AG09319 (cell line): ENCODE results near the gene SETSIP.

Experiments
- DNase-seq: peaks from one replicate; pipeline ENCODE4 v3.0.0-alpha.2; 2010; ENCODE audit warnings: low read depth; ENCODE audit errors: extremely low read depth
- TF ChIP-seq, protein P1 (sequence below): IDR thresholded peaks from 2 replicates; pipeline ENCODE4 v1.5.1; 2011; ENCODE audit warnings: low read depth, mild to moderate bottlenecking, inconsistent platforms, low read length, moderate library complexity

The SETSIP gene

DNA sequence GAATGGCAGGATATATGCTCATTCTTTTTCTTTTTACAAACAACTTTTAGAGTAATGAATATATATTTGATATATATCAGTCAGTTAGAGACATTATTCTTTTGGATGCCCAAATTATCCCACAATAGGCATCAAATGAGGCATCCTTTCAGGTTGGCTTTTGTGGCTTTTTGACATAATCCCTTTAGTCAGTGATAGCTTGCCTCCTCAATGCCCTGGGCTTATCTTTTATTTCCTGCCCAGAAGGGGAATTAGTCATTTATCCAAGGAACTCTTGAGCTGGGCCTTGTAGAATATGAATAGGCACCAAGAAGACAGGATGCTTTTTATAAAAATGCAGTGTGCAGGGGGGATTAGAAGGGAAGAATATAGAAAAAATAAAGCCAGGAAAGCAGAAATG, 23.3 kb downstream of the SETSIP start:
- no peak for DNase-seq
- TF ChIP-seq, protein P1, sequence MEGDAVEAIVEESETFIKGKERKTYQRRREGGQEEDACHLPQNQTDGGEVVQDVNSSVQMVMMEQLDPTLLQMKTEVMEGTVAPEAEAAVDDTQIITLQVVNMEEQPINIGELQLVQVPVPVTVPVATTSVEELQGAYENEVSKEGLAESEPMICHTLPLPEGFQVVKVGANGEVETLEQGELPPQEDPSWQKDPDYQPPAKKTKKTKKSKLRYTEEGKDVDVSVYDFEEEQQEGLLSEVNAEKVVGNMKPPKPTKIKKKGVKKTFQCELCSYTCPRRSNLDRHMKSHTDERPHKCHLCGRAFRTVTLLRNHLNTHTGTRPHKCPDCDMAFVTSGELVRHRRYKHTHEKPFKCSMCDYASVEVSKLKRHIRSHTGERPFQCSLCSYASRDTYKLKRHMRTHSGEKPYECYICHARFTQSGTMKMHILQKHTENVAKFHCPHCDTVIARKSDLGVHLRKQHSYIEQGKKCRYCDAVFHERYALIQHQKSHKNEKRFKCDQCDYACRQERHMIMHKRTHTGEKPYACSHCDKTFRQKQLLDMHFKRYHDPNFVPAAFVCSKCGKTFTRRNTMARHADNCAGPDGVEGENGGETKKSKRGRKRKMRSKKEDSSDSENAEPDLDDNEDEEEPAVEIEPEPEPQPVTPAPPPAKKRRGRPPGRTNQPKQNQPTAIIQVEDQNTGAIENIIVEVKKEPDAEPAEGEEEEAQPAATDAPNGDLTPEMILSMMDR = no peak

DNA sequence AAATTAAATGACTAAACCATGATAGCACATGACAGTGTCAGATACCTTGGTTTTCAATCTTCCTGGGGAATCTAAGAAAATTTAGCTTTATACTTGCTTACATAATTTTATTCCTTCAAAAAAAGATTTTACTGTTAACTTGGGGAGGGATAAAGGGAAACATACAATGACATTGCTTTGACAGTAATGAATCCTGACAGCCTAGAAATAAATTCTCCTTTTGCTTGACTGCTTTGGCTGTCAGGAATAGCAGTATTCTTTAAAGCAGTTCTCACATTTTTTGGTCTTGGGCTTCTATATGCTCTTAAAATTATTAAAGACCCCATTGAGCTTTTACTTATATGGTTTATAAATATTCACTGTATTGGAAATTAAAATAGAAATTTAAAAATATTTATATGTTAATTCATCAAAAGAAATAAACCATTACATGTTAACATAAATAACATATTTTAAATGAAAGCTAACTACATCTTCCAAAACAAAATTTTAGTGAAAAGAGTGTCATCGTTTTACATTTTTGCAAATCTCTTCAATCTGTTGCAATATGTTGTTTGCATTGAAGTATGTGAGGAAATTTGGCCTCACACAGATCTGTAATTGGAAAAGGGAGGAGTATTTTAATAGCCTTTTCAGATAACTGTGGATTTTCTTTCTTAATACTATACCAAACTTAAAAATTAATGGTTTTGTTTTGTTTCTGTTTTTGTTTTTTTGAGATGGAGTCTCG, 29.3 kb downstream of the SETSIP start:
- TF ChIP-seq, protein P1 = no peak
- DNase-seq = no peak

DNA sequence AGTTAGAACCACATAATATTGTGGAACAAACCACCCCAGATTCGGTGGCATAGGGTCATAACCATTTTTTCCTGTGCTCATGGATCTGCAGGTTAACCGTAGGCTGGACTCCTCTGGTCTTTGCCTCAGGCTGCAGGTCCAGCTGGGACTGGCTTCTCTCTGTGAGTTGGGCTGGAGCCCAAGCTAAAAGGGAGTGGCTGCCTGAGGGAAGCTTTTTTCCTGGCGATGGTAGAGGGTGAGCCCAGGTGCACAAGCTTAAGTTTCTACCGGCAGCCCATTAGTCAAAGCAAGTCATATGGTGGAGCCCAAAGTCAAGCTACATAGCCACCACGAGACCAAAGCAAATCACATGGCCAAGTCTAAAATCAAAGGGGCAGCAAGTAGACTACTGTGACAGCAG, 31.6 kb downstream of the SETSIP start:
- no peak for DNase-seq
- TF ChIP-seq, protein P1 = no peak

DNA sequence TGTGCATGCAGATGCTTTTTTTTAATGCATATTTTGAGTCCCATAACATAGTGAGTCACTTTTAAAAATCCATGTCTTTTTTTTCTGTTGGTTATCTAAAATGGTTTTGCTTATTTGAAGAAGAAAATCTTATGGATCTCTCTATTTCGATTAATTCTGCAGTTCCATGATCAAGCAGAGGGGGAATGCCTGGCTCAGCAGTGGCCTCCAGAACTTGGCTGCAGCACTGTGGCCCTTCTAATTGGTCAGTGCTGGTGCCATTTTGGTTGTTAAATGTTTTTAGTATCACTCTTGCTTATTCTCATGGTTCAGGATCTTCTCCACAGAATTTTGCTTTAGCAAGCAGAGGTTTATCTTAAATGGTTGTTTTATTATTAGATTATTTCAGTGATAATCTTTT, 34.2 kb downstream of the SETSIP start:
- TF ChIP-seq, protein P1 = no peak
- no peak for DNase-seq

DNA sequence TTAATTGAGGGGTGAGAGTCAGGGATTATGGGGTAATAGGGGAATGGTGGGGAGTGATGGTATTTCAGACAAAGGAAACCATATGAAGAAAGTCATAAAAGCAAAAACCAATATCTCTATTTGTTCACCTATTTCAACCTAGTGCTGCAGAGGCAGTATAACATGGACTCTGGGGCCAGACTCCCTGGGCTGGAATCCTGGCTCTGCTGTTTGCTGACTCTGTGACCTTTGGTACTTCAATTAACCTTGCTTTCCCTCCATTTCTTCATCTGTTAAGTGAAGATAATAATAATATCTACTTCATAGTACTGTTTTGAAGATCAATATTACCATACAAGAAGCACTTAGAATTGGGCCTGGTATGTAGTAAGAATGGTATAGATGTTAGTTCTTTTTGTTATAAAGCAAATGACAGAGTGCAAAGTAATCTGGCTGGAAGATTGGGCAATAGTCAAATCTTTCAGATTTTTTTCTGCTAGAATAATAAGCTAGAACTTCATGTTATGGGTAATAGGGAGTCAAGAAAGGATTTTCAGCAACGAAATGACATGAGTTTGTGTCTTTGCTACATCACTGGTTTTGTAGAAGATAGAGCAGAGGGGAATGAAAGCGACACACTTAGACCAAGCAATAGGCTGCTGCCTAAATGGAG, 36.4 kb downstream of the SETSIP start:
- TF ChIP-seq, protein P1 = no peak
- no peak for DNase-seq

DNA sequence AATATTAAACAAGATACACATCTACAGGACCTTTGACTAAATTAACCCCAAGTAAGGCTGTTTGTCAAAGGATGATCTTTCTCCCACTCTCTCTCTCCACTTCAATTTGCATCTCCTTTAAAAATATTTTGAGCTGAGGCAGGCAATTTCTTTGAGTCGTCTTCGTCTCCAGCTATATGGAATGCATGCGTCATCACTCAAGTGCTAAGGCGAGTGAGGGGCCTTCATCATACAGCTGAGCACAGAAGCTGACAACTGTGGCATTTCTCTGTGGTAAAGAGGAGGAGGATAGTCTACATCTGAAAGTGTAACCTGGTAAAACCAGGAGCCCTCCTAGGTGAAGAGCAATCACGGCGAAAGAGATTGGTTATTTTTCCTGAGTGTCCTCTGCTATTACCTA, 37.8 kb downstream of the SETSIP start:
- no peak for DNase-seq
- TF ChIP-seq, protein P1 = no peak

DNA sequence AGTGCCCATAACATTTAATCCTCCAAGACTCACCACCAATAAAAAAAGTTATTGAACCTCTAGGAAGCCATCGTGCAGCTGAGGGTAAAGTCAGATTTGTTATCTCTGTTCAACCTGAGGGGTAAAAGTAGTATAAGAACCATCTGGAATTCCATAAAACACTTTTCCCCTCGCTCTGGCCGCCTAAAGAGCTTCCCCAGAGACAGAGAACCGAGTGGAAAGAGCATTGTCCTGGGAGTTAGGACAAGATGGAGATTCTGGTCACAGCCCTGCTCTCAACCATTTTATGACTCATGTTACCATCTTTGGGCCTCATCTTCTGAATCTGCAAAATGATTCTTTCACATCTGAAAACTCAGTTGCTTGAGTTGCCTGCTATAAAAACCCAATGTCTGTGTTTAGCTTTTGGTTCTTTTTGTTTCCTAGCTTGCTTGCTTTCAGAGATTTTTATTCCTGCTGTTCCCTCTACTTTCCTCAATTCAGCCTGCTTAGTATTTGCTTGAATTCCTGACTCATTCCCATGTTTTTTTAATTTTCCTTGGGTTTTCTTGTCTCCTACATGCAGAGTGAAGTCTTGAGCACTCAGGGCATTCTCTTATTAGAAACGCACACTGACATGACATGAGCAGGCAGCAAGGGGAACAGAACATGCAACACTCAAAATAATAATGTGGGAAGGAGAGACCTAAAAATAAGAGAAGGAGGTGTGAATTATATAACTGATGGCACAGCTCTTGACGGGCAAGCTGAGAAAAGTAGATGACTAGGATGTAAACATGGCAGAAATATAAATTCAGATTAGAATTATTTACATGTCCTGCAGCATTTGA, 43.7 kb downstream of the SETSIP start:
- DNase-seq = no peak
- TF ChIP-seq, protein P1 = no peak
